ENCODE measurements around the gene SLC16A10. TPM values are rescaled to one million over a fixed set of nuclear protein-coding genes. Genes with fewer than 3 reads are reported as not detected.

The SLC16A10 gene
- total and polyA plus RNA-seq, 2 donors (not counting 3 experiments of a cell fraction or from before 2014, with no cell fraction given), result not detected

DNA sequence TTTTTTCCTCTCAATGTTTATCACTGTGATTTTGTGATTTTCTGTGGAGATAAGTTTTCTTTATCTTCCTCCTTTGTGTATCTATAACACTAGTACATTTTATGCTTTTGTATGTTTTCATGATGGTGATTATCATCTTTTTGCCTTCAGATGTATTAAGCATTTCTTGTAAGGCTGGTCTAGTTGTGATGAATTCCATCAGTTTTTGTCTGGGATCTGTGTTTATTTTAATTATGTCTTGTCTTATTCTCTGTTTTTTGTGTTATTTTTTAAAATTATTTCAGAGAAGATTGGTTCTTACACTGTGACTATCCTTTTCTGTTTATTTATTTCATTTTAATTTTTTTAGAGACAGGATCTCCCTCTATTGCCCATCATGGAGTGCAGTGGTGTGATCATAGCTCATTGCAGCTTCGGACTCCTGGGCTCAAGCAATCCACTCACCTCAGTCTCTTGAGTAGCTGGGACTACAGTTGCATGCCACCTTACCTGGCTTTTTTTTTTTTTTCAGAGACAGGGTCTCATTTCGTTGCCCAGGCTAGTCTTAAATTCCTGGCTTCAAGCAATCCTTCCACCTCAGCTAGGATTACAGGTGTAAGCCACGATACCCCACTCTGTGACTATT lies 187.4 kb downstream of the SLC16A10 start:
- no peak overlapping the region for H3K4me2 ChIP-seq (ENCODE audit: insufficient read depth, low read length)
- H3K27me3 ChIP-seq (ENCODE audit: control insufficient read depth in 2 of 2, insufficient read depth in 2 of 2, low read length in 2 of 2), result no peaks in the 10 kb centered on the region
- FAIRE-seq, result no peak
- no peak overlapping the region for H2AFZ ChIP-seq (ENCODE audit: low read depth, low read length)
- H3K79me2 ChIP-seq (ENCODE audit: control insufficient read depth, insufficient read depth, low read length), result no peaks in the 10 kb centered on the region
- intact Hi-C loops (cut with micrococcal nuclease), result no loop called here
- DNase-seq (ENCODE audit: low read depth, low spot score), result no peak
- ChIA-PET POLR2A (interaction anchor here (0.6 kb wide), 1 partner anchor 203 kb away, joined by 5 read pairs; no protein-coding TSS in a partner anchor), CTCF (interaction anchor here (0.6 to 1.0 kb wide), 2 partner anchors 204 to 406 kb away, joined by 3 read pairs; no protein-coding TSS in a partner anchor)
- H3K9me3 ChIP-seq (replicated peaks; ENCODE audit: control insufficient read depth, insufficient read depth, low read length), result no peaks in the 10 kb centered on the region
- H4K20me1 ChIP-seq (replicated peaks; ENCODE audit: control insufficient read depth, extremely low read depth, insufficient read depth, low read length), result no peaks in the 10 kb centered on the region
- peaks cover 2 to 7% of the 10 kb centered on the region in 2 experiments for H3K36me3 ChIP-seq (ENCODE audit: control insufficient read depth in 2 of 2, extremely low read depth in 1 of 2, insufficient read depth in 2 of 2, low read length in 2 of 2)
- no peaks in the 10 kb centered on the region for H3K9me1 ChIP-seq (replicated peaks; ENCODE audit: control insufficient read depth, extremely low read depth, insufficient read depth, low read length)
- H3K9ac ChIP-seq (replicated peaks; ENCODE audit: extremely low read depth, insufficient read depth, low read length), result no peak overlapping the region
- no peaks in the 10 kb centered on the region for H3K4me1 ChIP-seq (ENCODE audit: control insufficient read depth, extremely low read depth, insufficient read depth, low read length)
- no TSS peak for BruUV-seq (replicated peaks)
- no peak overlapping the region for H3K27ac ChIP-seq (ENCODE audit: insufficient read depth, low read depth, low read length)
- H3K4me3 ChIP-seq (replicated peaks in 1 of 3; ENCODE audit: insufficient read depth in 1 of 3, low read depth in 1 of 3, low read length in 3 of 3), result no peak overlapping the region
- dilution Hi-C loops (cut with MboI; ENCODE audit: extremely low pct_ligation_motif_present, low sequenced_read_pairs), result no loop called here
- TF ChIP-seq, protein P1, sequence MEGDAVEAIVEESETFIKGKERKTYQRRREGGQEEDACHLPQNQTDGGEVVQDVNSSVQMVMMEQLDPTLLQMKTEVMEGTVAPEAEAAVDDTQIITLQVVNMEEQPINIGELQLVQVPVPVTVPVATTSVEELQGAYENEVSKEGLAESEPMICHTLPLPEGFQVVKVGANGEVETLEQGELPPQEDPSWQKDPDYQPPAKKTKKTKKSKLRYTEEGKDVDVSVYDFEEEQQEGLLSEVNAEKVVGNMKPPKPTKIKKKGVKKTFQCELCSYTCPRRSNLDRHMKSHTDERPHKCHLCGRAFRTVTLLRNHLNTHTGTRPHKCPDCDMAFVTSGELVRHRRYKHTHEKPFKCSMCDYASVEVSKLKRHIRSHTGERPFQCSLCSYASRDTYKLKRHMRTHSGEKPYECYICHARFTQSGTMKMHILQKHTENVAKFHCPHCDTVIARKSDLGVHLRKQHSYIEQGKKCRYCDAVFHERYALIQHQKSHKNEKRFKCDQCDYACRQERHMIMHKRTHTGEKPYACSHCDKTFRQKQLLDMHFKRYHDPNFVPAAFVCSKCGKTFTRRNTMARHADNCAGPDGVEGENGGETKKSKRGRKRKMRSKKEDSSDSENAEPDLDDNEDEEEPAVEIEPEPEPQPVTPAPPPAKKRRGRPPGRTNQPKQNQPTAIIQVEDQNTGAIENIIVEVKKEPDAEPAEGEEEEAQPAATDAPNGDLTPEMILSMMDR (IDR thresholded peaks at IDR 0.05; ENCODE audit: extremely low read depth in 1 of 2, insufficient read depth in 1 of 2, low read depth in 1 of 2, low read length in 2 of 2), result no peak
- no peak for TF ChIP-seq MYC (IDR thresholded peaks at IDR 0.05; ENCODE audit: low read depth, low read length)
- no peak for TF ChIP-seq JUN (IDR thresholded peaks at IDR 0.05; ENCODE audit: borderline replicate concordance, insufficient read depth, insufficient read length, low read depth)
- TF ChIP-seq, protein P2, sequence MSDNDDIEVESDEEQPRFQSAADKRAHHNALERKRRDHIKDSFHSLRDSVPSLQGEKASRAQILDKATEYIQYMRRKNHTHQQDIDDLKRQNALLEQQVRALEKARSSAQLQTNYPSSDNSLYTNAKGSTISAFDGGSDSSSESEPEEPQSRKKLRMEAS (IDR thresholded peaks at IDR 0.05; ENCODE audit: insufficient read depth, insufficient read length), result no peak
- TF ChIP-seq GATA2 (IDR thresholded peaks at IDR 0.05; ENCODE audit: insufficient read depth, insufficient read length, low read depth, low read length), result no peak
- no peak for TF ChIP-seq FOS (IDR thresholded peaks at IDR 0.05; ENCODE audit: borderline replicate concordance, insufficient read depth, low read length)
- TF ChIP-seq EZH2 (IDR thresholded peaks at IDR 0.05; ENCODE audit: borderline replicate concordance, low read depth, low read length, severe bottlenecking), result no peak
- TF ChIP-seq POLR2AphosphoS5 (IDR thresholded peaks at IDR 0.05; ENCODE audit: insufficient read depth, low read depth, low read length), result no peak
- no peak for TF ChIP-seq POLR2A (IDR thresholded peaks at IDR 0.05; ENCODE audit: low read depth, low read length)

Data from endothelial cell of umbilical vein (primary cell).